EH (cell line): ENCODE measurements around the gene PPP1R12C.
A peak's percentile ranks its signal among the peaks of the same experiment; 100 is the strongest.

Experiments
- DNase-seq: peaks from one replicate; pipeline ENCODE4 v3.0.0-alpha.2; 2015; ENCODE audit warnings: low read depth

The PPP1R12C gene

DNA sequence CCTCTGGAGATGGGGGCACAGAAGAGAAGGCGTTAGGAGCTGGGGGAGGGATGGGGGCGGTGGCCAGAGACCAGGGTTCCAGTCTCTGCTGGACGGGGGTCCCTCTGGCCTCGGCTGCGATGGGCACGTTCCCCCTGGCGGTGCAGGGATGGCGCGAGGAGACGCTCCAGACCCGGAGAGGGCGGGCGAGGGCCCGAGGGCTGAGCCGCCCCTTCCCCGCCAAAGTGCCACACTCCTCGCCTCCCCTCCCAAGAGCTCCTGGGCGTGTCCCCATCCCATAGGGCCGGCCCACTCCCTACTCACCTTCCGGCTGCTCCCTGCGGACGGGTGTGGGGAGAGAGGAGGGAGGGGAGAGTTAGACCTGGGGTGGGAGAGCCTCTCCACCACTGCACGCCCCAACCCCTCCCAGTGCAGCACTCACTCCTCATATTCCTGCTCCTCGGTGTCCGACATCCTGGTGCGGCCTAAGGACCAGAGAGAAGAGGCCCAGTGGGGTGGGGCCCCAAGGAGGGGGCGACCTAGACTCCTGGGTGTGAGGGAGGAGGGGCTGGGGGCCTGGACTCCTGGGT is 29.4 kb upstream of the PPP1R12C start:
- DNase-seq: peak; percentile 41

DNA sequence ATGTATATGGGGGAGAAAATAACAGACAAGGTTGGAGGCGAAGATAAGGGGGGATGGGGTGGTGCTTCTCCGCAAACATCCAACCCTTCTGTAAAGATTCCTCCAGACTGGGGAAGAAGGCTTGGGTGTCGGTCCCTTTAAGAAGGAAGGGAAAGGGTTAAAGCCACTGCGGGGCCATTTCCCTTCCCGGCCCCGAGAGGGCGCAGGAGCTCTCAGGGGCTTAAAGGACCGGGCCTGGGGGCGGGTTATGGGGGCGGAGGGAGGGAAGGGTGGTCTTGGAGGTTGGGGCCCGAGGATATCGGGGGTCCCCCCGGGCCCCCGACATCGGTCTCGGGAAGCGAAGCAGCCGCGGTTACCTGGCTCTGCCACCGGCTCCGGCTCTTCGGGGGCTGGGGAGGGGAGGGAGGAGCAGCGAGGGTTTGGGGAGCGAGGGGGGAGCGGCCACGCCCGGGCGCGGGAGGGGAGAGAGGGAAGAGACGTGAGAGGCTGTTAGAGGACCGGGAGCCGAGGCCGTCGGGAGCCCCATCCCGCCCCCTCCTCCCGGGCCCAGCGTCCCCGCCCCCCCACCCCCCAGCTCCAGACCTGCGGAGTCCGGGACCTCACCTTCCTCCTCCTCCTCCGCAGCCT is 28.8 kb upstream of the PPP1R12C start:
- peak; percentile 39 for DNase-seq

DNA sequence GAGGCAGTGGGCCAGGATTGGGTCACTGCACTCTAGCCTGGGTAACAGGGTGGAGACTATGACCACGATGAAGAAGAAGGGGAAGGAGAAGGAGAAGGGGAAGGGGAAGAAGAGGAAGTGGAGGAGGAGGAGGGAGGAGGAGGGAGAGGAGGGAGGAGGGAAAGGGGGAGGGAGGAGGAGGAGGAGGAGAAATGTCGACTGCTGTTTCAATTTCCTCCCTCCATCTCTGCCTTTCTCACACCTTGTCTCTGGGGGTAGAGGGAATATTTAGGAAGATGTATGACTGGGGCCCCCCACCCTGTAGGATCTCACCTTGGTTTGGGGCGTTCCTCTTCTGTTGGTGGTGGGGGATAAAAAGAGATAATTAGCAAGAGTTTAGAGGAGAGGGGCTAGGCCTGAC is 27.8 kb upstream of the PPP1R12C start:
- no peak for DNase-seq

DNA sequence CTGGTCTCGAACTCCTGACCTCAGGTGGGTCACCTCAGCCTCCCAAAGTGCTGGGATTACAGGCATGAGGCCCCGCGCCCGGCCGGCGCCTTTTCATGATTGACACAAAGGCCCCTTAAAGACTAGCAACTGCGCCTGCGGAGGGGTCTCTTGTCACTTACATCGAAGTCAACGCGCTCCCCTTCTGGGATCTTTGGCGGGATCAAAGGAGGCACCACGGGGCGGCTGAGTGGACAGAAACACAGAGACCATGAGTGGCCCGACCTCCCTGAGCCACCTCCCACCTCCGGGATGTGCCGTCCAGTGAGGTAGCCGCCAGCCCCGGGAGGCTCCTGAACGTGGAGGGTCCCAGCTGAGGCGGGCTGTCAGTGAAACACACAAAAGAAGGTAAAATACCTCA is 24.3 kb upstream of the PPP1R12C start:
- DNase-seq: no peak

DNA sequence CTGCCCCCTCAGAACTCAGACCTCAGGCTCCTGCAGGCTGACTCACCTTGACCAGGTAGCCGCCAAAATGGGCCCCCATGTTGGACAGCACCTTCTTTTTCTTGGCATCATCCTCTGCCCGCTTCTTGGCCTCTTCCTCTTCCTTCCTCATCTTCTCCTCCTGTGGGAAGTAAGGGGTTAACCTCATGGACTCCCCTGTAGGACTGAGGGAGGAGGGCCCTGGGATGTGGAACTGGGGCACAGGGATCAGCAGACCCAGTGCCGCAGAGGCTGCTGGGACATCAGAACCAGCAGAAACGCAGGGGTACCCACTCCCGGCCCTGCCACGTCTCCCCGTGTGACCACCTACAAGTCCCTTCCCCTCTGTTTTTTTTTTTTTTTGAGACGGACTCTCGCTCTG is 20.5 kb upstream of the PPP1R12C start:
- DNase-seq: no peak

DNA sequence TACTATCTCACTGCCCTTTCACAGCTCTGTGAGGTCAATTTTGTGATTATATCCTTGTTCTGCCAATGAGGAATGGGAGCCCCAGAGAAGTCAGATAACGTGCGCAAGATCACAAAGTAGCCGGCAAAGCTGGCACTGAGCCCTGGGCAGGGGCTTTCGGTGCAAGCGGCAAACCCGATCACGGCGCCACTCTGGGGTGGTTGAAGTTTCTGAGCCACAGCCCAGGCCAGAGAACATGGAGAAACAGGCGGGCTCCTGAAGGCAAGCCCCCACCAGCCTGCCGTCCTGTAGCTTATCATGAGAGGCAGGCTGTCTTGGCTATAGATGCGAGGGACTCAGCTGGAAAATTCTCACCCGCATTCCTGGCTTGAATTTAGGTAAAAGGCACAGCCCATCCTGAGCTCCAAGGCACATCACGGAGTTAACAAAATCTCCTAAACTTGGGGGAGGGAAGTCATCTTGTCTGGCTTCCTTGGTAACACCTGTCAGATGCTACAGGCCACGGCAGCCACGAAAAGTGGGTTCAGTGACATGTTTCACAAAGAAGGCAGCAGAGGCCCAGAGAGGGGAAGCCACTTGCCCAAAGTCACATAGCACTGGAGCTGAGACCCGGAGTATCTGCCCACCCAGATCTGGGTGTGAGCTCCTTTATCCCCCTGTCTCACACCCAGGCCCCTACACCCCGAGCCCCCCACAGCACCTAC is 19.1 kb upstream of the PPP1R12C start:
- DNase-seq: no peak

DNA sequence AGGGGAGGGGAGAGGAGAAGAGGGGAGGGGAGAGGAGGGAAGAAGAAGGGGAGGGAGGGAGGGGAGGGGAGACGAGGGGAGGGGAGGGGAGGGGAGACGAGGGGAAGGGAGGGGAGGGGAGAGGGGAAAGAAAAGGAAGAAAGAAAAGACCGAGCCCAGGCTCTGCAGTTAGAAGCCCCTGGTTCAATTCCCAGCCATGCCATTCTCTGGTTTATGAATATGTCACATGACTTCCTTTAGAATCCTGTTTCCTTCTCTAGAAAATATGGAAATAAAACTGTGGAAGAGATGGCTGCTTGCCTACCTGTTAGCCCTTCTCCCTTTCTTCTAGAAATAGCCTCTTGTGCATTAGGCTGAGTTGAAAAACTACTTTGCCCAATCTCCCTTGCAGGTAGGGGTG is 17.3 kb upstream of the PPP1R12C start:
- DNase-seq: no peak

DNA sequence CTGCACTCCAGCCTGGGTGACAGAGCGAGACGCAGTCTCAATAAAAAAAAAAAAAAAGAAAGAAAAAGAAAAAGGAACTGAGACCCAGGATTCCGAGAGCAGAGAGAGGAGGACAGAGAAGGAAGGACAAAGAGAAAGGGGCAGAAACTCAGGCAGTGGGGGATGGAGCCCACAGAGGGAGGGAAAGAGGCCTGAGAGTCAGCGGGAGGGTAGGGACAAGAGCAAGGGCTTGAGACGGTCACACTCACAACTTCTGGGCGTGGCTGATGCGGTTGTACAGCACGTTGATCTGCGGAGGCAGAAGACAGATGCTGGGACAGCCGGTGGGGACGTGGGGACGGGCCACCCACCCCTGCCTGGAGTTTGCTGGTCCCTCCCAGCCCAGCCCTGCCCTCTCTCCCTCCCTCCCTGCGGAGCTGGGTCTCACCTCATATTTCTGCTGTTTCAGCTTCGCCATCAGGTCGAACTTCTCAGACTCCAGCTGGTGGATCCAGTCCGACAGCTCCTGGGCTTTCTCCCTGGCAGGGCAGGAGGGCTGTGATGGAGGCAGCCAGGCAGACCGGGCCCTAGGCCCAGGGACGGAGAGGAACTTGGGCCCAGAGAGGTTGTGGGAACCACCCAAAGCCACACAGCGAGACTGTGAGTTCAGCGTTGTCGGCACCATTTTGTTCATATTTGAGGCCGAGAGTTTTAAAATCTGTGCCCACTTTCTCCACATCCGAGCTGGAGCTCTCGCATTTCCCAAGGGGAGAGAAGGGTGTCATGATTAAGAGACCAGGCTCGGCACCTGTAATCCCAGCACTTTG is 16.4 kb upstream of the PPP1R12C start:
- DNase-seq: no peak

DNA sequence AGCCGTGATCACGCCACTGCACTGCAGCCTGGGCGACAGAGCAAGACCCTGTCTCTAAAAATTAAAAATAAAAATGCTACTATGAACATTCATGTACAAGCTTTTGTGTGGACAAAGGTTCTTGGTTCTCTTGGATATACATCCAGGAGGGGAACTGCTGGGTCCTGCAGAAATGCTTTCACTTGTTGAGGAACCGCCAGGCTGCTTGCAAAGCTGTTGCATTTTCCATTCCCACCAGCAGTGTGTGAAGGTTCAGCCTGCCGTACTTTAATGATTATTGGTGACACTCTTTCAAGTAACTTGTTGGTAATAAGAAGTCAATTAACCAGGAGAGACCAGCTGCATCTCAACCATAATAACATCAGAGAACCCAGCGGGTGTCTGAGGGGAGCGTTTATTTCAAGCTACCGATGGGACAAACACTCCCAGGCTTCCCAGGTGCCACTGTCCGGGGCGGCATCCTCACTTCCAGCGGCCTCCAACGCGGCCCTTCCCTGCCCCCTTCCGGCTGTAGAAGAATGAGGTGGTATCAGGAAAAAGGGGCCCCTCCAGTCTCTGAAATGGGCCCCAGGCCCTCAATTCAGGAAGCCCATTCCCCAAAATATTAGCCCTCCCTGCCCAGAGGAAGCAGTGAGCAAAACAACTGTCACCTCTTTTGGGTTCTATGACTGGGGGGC is 15.2 kb upstream of the PPP1R12C start:
- DNase-seq: no peak

DNA sequence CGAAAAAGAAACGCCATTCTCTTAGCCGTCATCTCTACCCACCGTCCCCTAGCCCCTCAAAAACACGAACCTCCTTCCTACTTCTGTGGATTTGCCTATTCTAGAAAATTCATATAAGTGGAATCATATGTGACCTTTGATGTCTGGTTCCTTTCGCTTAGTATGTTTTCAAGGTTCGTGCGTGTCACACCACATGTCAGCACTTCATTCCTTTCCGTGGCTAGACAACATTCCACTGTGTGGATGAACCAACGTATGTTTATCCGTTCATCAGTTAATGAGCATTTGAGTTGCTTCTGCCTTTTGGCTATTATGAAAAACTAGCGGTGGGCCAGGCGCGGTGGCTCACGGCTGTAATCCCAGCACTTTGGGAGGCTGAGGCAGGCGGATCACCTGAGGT is 14.0 kb upstream of the PPP1R12C start:
- DNase-seq: peak; percentile 78

DNA sequence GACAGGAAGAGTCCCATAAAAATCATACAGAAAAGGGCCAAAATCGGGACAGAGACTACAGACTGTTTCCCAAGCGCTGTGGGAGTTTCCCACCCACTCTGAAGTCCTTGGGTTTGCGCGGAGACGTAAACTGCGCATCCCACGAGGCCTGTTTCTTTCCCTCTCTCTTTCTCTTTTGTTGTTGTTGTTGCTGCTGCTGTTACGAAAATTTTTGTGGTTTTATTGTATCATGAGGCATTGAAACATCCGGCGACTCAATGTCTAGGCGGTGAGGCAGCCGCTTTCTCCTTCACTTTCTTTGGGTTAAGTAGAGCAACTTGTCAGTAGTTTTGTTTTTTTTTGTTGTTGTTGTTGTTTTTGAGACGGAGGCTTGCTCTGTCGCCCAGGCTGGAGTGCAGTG is 1.6 kb upstream of the PPP1R12C start:
- DNase-seq: no peak

DNA sequence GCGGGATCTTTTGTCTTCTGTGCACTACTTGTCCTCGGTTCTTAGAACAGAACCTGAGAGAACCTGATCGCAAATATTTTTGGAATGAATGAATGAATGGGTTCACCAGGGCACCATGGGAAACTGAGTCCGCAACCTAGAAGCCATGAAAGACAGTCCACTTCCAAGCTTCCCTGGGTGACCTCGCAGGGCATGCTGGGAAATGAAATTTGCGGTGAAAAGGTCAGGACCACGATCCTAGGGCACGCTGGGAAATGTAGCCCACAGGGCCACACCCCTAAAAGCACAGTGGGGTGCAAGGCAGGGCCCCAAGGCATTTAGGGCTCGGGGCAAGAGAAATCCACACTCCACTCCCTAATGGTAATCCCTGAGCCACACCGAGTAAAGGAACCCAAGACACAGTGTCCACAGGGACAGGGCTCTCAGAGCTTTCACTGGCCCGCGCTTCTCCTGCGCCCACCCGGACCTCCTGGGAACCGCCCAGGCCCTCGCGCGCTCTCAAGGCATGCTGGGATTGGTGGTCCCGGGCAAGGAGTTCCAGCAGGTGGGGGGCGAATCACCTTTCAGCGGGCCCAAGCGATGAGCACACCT is 1.1 kb upstream of the PPP1R12C start:
- no peak for DNase-seq

DNA sequence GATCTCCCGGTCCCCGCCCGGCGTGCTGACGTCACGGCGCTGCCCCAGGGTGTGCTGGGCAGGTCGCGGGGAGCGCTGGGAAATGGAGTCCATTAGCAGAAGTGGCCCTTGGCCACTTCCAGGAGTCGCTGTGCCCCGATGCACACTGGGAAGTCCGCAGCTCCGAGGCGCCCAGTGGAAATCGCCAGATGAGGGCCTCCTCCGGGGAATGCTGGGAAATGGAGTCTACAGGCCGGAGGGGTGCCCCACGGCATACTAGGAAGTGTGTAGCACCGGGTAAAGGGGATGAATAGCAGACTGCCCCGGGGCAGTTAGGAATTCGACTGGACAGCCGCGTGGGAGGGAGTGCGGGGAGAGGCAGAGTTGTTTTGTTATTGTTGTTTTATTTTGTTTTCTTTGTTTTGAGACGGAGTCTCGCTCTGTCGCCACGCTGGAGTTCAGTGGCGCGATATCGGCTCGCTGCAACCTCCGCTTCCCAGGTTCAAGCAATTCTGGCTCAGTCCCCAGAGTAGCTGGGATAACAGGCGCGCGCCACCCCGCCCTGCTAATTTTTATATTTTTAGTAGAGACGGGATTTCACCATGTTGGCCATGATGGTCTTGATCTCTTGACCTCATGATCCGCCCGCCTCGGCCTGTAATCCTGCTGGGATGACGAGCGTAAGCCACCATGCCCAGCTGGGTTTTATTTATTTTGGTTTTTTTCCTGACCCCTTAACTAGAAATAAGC is 390 bp upstream of the PPP1R12C start:
- peak; percentile 99 for DNase-seq

DNA sequence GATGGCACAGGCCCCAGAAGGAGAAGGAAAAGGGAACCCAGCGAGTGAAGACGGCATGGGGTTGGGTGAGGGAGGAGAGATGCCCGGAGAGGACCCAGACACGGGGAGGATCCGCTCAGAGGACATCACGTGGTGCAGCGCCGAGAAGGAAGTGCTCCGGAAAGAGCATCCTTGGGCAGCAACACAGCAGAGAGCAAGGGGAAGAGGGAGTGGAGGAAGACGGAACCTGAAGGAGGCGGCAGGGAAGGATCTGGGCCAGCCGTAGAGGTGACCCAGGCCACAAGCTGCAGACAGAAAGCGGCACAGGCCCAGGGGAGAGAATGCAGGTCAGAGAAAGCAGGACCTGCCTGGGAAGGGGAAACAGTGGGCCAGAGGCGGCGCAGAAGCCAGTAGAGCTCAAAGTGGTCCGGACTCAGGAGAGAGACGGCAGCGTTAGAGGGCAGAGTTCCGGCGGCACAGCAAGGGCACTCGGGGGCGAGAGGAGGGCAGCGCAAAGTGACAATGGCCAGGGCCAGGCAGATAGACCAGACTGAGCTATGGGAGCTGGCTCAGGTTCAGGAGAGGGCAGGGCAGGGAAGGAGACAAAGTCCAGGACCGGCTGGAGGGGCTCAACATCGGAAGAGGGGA is 1.1 kb downstream of the PPP1R12C start:
- DNase-seq: peak; percentile 79

DNA sequence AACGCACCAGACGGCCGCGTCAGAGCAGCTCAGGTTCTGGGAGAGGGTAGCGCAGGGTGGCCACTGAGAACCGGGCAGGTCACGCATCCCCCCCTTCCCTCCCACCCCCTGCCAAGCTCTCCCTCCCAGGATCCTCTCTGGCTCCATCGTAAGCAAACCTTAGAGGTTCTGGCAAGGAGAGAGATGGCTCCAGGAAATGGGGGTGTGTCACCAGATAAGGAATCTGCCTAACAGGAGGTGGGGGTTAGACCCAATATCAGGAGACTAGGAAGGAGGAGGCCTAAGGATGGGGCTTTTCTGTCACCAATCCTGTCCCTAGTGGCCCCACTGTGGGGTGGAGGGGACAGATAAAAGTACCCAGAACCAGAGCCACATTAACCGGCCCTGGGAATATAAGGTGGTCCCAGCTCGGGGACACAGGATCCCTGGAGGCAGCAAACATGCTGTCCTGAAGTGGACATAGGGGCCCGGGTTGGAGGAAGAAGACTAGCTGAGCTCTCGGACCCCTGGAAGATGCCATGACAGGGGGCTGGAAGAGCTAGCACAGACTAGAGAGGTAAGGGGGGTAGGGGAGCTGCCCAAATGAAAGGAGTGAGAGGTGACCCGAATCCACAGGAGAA is 1.9 kb downstream of the PPP1R12C start:
- DNase-seq: peak; percentile 50

DNA sequence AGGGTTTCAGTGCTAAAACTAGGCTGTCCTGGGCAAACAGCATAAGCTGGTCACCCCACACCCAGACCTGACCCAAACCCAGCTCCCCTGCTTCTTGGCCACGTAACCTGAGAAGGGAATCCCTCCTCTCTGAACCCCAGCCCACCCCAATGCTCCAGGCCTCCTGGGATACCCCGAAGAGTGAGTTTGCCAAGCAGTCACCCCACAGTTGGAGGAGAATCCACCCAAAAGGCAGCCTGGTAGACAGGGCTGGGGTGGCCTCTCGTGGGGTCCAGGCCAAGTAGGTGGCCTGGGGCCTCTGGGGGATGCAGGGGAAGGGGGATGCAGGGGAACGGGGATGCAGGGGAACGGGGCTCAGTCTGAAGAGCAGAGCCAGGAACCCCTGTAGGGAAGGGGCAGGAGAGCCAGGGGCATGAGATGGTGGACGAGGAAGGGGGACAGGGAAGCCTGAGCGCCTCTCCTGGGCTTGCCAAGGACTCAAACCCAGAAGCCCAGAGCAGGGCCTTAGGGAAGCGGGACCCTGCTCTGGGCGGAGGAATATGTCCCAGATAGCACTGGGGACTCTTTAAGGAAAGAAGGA is 2.8 kb downstream of the PPP1R12C start:
- no peak for DNase-seq

DNA sequence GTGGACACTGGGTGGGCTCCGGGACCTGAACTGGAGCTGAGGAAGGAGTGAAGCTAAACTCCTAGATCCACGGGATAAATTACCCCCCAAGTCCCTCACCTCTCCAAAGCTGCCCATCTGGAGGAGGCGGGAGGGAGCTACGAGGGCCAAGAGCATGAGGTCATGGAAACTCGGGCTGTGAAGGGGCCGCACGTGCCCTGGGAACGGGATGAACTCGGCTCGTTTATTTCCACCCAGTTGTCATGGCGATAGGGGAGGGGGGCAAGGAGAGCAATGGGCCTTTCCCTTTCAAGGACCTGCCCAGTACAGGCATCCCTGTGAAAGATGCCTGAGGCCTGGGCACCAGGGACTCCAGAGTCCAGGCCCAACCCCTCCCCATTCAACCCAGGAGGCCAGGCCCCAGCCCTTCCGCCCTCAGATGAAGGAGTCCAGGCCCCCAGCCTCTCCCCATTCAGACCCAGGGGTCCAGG is 3.8 kb downstream of the PPP1R12C start:
- DNase-seq: peak; percentile 95

DNA sequence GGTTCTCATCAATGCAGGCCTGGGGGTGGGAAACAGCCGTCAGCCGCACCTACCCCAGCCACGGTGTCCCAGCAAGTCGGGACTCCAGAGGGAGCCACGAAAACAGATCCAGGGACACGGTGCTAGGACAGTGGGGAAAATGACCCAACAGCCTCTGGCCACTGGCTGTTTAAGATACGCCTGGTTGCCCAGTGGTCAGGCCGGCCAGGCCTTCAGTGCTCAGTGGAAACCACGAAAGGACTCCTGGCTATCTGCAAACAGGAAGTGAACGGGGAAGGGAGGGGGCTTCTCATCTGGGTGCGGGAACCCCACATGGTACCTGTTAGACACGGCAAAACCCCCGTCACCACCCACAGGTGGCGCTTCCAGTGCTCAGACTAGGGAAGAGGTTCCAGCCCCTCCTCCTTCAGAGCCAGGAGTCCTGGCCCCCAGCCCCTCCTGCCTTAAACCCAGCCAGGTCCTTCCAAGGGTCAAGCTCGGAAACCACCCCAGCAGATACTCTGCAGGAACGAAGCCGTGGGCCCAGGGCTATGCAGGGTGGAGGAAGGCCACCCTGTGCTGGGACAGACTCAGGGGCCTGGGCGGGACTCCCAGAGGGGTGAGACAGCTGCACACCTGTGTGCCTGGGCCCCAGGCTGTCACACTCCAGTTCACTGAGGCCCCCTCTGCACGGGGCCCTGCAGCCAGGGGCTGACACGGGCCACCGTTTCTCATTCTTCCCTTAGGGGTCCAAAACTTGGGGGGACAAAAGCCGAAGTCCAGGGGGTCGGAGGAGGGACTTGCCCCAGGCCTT is 4.5 kb downstream of the PPP1R12C start:
- DNase-seq: no peak

DNA sequence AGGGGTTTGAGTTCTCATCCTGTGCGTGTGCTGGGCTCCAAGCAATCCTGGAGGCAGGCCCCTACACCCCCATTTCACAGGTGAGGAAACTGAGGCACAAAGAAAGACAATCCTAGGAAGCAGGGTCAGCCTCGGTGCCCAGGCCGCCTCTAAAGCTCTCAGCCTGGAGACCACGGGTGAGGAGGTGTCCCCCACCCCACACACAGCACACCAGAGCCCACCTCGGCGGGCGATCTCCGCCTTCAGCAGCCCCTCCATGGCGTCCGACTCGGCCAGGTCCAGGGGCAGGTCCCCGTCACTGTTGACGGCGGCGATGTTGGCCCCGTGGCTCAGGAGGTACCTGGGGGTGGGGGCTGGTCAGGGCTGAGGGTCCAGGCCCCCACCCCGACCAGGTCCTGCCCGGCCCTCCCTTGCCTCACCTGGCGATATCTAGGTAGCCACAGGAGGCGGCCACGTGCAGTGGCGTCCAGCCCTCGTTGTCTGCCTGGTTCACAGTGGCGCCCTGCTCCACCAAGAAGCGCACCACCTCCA is 5.1 kb downstream of the PPP1R12C start:
- no peak for DNase-seq
